HG03039 (cell line): ENCODE results near the gene MTX2.

Experiments used
- ATAC-seq: cut with Tn5 transposase; IDR thresholded peaks from one replicate; pipeline ENCODE4 v1.9.1; 2021; ENCODE audit warnings: mild to moderate bottlenecking, moderate library complexity; ENCODE audit not compliant: unreplicated experiment

Gene MTX2

DNA sequence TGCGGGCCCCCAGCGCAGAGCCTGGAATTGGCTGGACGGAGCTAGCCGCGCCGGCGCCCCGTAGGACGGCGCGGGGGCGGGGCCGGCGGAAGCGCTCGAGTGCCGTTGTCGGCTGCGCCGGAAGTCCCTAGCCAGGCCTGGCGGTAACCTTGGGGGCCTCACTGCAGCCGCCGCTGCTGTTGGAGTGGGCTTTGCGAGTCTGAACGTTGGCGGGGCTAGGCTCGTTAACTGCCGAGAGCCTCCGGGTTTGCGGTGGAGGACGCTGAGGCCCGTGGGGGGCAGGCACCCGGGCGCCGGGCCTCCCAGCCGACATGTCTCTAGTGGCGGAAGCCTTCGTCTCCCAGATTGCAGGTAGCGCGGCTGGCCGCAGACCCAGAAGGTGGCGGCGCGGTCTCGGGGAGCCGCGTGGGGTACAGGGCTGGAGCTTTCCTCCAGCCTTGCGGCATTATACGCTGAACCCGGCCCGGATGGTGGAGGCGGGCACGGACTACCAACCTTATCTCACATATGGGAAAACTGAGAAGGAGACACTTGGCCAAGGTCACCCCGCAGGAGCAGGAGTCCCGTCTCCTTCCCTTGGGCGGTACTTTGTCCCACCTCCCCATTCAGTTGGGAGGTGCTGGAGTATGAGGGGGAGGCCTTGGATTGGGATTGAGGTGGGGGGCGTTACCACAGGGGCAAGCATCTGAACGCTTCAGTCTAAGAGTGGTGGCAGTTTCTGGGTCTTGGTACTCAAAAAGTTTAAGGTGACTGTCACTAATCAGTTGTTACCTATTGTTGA lies at the start of gene MTX2:
Gene MTX2 (plus strand): TSS at position 124 of the 781 bp plus-strand sequence. CDS start 188 bp downstream, at position 312.
- ATAC-seq: peak; percentile 94

DNA sequence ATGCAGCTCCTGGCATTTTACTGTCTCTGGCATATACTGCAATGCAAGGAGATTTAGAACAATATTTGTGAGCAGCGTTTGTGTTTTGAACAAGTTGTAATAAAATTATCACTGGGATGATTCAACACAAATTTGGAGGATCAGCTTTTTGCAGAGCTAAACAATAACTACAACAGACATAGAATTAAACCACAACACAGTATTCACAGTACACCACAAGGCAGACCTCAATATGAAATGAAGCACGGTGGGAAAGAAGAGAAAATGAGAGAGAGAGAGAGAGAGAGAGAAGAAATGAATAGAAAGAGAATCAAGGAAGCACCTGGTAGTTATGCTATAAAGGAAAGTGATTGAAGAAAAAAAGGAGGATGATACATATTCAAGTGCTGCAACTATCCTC lies 41.4 kb upstream of the MTX2 start:
- ATAC-seq: no peak

DNA sequence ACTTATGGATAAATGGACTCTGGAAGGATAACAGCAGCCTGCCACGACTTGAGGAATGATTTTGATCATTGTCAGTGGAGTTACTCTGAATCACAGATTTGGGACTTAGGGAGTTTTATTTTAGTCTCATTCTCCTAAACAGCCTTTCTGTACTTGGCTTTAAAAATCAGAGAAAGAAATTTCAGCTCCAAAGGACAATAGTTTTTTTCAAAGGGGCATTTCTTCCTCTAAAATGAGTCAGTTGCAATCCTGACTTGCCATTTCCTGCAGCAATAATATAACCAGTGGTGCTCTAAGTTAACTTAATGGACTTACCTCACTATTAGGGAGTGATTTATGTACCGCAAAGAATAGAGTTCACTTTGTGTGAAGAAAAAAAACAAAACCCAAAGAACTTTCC lies 35.1 kb upstream of the MTX2 start:
- no peak for ATAC-seq

DNA sequence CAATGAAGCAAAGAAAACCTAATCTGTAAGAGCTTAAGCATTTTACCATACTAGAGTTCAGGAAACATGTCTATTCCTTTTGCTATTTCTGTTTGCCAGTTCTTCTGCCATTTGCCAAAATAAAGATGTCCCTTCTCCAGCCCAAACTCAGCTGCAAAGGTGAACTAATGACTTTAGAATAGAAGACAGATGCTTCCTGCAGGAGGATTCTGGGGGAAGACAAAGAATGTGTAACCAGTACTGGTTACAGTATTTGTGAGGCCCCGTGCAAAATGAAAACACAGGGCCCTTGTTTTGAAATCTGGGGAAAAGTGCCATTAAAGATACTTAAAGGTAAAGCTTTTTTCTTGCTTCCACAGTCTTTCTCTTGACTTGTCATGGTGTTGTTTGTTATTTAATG lies 34.3 kb upstream of the MTX2 start:
- no peak for ATAC-seq

DNA sequence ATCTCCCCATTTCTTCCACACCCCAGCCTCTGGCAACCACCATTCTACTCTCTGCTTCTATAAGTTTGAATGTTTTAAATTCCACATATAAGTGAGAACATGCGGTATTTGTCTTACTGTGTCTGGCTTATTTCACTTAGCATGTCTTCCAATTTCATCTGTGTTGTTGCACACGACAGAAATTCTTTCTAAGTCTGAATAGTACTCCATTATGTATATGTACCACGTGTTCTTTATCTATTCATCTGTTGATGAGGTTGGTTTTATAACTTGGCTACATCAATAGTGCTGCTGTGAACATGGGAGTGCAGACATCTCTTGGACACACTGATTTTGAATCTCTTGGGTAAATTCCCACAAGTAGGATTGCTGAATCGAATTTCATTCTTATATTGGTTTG lies 31.8 kb upstream of the MTX2 start:
- no peak for ATAC-seq

DNA sequence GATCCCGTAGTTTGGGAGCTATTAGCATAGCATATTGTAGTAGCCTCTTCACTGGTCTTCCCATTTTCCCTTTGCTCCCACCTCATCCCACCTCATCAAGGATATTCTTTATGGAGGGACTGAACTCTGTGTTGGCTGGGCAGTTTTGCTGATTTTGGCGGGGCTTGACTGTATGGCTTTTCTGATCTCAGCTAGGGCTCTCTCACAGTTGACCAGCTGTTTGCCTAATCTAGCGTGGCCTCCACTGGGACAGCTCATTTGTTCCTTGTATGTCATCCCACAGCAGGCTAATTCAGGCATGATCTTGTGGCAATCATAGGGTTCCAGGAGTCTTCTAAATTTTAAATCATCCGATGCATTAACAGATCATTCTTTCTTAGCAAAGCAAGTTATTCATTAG lies 30.2 kb upstream of the MTX2 start:
- no peak for ATAC-seq

DNA sequence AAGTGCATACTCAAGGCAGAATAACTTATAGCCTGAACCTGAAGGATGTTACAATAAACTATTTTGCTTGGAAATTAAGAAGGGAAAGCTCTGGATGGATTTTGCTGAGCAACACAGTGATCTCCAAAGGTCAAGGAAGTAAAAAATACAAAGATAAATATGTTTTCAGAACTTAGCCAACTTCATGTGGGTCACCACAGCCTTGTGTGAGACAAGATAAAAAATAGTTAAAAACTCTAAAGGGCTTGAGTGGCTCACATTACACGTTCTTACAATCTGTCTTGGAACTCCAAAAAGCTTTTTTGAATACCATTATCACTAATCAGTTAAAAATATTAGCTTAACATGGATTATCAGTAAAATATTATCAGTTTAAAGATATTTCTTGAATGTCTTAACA lies 28.9 kb upstream of the MTX2 start:
- ATAC-seq: no peak

DNA sequence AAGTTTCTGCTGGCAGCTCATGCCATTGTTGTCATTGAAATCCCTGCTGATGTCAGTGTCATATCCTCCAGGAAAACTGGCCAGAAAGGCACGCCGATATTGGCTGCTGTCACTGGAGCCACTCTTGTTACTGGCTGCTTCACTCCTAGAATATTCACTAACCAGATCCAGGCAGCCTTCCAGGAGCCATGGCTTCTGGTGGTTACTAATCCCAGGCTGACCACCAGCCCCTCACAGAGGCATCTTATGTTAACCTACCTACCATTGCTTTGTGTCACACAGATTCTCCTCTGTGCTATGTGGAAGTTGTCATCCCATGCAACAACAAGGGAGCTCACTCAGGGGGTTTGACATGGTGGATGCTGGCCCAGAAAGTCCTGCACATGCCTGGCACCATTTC lies 27.0 kb upstream of the MTX2 start:
- no peak for ATAC-seq

DNA sequence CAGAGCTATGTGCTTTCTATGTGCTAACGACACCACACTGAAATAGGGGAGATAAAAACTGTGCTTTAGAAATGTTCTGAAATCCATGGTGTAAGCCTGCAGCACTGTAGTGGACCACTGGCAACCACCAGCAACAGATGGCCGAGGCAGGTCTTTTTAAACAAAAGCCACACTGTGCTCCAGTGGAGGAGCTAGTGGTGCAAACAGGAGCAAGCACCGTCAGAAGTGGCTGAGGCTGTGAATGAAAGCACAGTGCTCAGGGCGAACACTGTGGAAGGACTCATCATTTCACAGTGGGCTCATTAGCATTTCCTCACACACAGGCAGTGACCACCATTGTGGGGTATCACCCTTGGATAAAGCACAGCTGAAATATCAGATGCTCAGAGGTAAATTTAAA lies 22.9 kb upstream of the MTX2 start:
- ATAC-seq: no peak

DNA sequence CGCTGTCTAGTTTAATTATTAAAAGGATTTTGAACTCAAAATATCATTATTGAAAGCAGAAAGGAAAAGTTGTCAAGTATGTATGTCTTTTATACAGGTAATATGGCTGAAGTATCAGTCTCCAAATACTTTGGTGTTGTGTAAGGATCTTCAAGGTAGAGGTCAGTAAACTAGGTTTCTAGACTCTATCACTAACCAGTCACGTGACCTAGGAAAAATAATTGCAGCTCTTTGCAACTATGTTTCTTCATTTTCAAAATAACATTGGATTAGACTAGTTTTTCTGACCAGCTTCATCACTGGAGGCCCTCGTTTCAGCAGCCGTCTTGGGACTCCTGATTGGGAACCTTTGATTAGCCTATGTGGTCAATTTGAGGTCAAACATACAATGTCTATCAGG lies 21.4 kb upstream of the MTX2 start:
- ATAC-seq: no peak

DNA sequence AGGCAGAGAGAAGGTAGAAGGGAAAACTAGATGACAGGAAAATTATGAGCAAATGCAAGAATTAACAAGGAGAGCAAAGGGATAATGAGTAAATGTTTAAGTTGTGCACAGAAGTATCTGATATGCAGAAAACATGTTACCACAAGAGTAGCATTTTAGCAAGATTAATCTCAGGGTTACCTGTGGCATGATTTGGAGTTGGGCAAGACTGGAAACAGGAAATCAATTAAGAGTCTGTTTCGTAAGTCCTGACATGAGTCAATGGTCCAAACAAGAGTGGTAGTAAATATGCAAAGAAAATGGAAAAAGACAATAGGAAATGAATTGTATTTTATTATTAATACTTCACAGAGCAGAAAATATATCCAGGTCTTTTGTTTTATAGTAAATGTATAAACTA lies 17.3 kb upstream of the MTX2 start:
- no peak for ATAC-seq

DNA sequence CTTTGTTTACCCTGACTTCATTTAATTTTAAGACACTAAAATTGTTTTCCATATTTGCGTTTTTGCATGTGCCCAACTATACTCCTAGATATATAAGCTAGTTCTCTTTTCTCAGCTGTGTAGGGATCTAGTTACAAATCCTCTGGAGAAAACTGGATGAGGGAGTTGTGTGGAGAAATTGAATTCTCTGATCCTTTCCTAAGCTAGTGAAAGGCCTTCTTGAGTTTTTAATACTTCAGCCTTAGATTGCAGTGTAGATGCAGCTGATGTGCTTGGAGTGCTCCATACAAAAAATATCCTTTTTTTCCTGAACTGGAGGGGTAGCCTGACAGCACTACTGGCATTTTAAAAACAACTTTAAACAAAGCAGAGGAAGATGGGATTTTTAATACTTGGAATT lies 8.6 kb upstream of the MTX2 start:
- no peak for ATAC-seq

DNA sequence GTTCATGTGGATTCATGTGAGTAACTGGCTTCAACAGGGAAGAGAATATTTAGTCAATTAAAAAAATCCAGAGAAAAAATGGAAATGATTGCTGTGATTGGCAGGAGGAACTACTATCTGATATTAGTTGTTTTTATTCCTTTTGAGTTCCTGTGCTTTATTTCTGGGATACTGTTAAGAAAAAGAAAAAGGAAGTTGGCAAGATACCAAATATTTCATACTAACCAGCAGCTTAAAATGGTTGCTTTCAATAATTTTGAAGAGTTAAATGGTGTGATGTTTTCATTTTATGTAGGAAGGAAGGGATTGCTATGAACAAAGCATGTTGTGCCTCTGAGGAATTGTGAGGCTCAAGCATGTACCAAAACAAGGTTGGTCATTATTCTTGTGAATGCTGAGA lies 8.1 kb upstream of the MTX2 start:
- no peak for ATAC-seq

DNA sequence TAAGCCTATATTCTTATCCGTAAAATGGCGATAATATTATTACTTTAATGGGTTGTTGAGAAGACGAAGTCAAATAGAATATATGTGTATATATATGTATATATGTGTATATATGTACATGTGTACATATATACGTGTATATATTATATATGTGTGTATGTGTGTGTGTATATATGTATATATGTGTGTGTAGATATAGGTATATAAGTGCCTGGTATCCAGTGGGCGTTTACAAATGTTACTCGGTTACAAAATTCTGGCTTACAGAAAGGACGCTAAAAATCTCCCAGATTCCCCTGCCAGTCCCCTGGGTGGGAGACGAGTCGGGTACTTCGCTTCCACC lies 295 bp upstream of the MTX2 start:
- no peak for ATAC-seq

DNA sequence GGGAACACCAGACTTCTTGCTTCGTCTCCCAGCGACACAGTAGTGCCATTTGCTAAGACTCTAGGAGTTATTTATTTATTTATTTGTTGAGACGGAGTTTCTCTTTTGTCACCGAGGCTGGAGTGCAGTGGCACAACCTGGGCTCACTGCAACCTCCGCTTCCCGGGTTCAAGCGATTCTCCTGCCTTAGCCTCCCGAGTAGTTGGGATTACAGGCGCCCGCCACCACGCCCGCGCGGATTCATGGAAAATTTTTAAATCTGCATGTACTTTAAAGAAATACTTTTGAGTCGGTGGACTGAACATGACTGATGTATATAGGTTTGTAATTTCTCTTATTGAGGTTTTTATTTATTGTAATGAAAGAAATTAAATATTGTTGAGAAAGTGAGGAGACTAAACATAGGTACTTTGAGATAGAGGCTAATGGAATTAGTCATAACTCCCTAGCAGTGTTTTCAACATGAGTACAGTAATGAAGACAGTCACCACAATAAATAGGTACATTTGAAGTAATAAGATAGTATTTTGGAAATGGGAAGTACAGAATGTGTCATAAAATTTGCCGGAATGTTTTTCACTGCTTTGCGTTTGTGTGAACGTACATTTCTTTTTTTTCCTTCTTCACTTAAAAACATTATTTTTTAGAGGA lies 983 bp downstream of the MTX2 start:
- ATAC-seq: no peak

DNA sequence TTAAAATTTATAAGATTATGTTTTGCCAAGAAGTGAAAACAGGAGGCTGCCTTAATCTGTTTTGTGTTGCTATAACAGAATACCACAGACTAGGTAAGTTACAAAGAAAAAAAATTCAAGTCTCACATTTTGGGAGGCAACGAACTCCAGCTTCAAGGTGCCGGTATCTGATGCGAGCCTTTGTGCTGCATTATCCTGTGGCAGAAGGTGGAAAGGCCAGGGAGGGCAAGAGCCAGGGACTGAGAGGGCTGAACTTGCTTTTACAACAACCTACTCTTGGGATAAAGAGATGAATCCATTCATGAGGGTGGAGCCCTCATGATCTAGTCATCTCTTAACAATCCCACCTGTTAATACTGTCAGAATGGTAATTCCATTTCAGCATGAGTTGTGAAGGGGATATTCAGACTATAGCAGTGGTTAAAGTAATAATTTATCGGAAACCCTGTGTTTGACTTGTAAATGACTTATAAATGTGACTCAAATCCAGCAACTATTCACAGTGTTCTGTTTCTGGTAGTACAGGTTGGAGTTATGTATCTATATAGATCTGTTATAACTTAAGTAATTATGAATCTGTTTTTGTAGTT lies 3.7 kb downstream of the MTX2 start:
- no peak for ATAC-seq

DNA sequence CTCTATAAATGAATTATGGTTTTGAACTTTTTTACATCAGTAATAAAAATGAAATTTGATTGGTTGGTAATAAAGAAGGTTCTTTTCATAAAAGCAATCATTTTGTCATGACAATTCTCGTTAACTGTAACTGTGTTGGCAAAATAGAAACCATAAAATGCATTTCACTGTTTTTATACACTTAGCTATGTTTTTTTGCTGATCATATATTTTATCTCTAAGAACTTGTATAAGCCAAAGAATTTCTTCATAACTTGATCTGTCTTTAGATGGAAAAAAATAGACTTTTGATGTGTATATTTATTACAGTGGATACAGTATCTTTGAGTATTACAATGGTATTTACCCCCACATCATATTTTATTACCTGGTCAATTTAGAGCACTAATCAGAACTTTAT lies 9.7 kb downstream of the MTX2 start:
- ATAC-seq: no peak

DNA sequence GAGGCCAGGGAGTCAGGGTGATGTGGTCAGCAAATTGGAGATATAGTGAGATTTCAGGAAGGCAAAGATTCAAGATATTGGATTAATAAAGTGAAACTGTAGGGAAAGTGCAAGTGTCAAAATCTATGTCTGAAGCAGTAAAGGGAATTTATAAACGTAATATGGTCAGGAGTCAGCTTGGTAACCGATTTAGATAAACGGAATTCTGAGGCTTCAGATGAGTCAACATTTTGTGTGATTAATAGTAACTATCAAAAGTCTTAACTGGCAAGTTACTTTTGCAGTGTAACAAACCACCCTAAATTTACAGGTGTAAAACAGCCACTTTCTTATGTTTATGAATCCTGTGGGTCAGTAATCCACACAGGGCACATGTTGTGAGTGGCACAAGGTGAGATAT lies 10.9 kb downstream of the MTX2 start:
- no peak for ATAC-seq

DNA sequence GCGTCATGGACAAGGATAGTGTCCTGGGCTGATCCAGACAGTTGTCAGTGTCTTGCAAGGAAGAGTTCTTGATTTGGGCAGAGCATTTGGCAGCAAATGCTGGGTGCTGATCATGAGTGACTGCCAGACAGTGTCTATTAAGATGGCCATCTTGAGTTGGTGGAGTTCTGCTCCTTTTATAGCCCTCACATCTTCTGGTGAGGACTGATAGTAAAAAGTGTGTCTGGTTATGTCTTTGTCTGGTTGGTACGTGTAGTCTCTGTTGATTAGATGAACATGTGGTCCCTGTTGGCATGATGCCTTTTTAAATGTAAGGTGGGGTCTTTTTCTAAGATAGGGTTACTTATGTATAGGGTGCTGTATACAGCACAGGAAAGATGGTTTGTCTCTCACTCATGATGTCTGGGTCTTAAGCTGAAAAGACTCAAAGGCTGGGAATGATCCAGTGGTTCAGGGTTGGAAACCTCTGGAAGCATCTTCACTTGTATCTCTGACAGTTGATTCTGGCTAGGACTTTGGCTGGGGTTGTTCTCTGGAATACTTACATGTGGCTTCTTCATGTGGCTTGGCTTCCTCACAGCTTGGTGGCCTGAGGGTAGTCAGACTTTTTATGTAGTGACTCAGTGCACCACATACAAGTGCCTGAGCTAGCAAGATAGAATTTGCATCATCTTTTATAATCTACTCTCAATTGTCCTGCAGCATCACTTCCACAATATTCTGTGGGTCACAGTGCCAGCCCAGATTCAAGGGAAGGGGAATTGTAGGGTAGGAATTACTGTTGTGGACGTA lies 11.8 kb downstream of the MTX2 start:
- no peak for ATAC-seq

DNA sequence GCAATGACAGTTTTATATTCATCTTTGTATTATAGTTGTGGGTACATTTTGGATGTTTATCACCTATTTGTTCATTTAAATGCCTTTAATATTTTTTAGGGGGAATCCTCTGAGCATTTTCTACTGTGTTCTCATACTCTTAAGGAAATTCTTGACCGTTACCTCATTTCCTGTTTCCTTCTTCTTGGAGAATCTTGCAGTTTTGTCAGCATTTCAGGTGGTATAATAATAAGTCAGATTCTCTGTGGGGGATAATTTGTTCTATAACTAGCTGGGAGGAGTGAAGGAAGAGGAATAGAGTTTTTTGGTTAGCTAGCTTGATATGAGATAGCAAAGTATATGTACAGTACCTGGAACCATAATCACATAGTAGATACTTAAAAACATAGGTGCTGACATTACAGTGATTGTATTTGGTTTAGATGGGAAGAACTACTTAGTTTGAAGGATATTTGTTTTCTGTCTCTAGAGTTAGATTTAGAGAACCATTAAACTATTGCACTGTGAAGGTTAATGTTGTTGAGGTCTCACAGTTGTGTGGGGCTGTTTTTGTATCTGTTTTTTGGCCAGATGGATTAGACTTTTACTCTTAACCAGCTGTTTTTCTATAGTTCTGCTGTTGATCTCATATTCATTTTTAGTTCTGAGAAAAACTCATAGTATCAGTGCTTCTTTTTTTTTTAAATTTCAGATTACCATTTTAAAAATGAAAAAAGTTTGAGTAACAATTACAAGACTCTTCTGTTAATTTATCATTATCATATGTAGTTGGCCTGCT lies 14.2 kb downstream of the MTX2 start:
- no peak for ATAC-seq

DNA sequence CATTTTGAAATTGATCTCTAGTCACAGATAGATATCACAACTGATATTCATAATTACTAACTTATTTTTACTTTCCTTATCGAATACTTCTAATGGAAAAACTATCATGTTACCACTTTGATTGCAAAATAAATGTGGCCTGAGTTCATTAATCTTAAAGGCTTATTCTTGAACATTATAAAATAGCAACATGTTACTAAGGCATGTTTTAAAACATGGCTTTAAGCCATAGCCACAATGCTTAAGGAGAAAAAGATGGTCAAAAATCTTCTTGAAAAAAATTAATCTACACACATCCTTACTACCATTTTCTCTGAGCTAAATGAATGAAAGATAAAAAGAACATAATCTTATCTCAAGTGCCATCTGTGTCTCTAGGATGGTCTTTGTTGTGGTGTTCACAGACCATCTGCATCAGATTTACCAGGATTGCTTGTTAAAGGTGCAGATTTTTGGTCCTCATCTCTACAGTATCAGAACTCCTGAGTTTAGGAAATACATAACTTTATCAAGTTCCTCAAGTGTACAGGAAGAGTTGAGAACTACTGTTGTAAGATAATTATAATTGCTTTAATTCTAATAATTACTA lies 15.3 kb downstream of the MTX2 start:
- no peak for ATAC-seq
